ENCODE data around the gene ZNG1E.
"Not testable (repeated sequence)": the region's sequence is repeated elsewhere in the genome, so short reads cannot be mapped to it uniquely, and the experiment has no call there.

The ZNG1E gene

GRCh38 chr9:65675589-65676021 is at the start of gene ZNG1E:
TSS of gene ZNG1E (plus strand) at chr9:65675928. CDS start at chr9:65675977, 49 bp downstream.
- H3K27ac Mint-ChIP-seq = peak within 1 kb of the TSS; percentile 50
- not testable (repeated sequence) for H3K36me3 Mint-ChIP-seq; H3K9me3 Mint-ChIP-seq (ENCODE audit: low read depth); H3K27me3 Mint-ChIP-seq; H3K4me1 Mint-ChIP-seq (ENCODE audit: low read depth)
- H3K4me3 Mint-ChIP-seq = peak within 1 kb of the TSS; percentile 85

- H3K27me3 Mint-ChIP-seq; H3K4me3 Mint-ChIP-seq; H3K9me3 Mint-ChIP-seq (ENCODE audit: low read depth); H3K4me1 Mint-ChIP-seq (ENCODE audit: low read depth); H3K36me3 Mint-ChIP-seq; H3K27ac Mint-ChIP-seq: not testable (repeated sequence)
Measured at GRCh38 chr9:65673579-65673978, 2.1 kb upstream of the ZNG1E start.

DNA sequence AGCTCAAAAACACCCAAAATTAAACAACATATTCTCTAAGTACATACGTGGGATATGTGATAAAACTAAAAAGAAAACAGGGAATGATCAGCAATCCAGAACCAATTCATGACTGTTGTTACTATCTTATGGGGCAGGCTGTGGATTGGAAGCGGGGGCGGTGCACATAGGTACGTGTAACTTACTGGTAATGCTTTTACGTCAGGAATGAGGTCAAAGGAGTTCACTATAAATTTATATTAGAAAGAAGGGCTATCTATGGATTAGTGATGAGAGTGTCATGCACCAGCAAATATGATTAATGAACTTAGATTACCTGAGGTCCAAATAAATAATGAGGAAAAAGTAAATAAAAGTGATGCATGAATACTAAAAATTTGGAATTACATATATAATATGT is 710 bp upstream of the ZNG1E start:
- Mint-ChIP-seq H3K4me3 (peak overlapping the region; percentile 84), H3K27ac (peak overlapping the region; percentile 50)
- H3K27me3 Mint-ChIP-seq; H3K4me1 Mint-ChIP-seq (ENCODE audit: low read depth); H3K36me3 Mint-ChIP-seq; H3K9me3 Mint-ChIP-seq (ENCODE audit: low read depth): not testable (repeated sequence)

DNA sequence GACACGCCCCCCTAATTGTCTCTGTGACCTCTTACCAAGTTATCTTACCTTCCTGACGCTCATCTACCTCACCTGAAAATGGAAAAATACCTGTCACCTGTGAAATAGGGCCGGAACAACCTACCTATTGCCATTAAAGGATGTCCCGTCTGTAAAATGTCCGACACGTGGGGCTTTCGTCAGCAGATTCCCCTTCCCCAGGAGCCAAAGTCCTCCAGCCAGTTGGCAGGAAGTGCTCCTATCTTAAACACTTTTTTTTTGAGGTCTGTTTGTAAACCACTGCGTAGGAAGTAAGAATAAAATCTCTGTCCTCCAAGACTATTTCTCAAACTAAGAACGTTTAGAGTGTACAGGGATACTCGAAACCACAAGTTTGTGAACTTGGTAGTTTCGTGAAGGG is 661 bp downstream of the ZNG1E start:
- not testable (repeated sequence) for H3K27me3 Mint-ChIP-seq; H3K4me1 Mint-ChIP-seq (ENCODE audit: low read depth); H3K9me3 Mint-ChIP-seq (ENCODE audit: low read depth); H3K36me3 Mint-ChIP-seq
- peak overlapping the region; percentile 85 for H3K4me3 Mint-ChIP-seq
- H3K27ac Mint-ChIP-seq = peak overlapping the region; percentile 41

DNA sequence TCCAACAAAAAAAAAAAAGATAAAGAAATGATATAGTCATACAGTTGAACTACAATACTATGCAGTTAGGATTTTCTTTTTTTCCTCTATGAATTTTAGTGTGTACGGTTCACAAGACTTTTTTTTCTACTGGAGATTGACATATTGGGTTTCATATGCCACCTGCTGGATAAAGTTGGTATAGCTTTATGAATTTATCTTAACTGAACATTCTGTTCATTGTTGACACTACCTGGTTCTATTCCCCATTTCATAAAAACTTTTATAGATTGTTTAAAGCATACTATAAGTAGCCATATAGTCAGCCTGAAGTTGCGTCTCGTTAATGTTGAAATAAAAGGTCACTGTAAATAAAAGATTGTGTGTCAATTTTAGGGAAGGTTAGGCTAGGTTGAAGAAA is 2.8 kb downstream of the ZNG1E start:
- H3K27me3 Mint-ChIP-seq; H3K9me3 Mint-ChIP-seq (ENCODE audit: low read depth); H3K4me1 Mint-ChIP-seq (ENCODE audit: low read depth); H3K36me3 Mint-ChIP-seq; H3K4me3 Mint-ChIP-seq; H3K27ac Mint-ChIP-seq: not testable (repeated sequence)

DNA sequence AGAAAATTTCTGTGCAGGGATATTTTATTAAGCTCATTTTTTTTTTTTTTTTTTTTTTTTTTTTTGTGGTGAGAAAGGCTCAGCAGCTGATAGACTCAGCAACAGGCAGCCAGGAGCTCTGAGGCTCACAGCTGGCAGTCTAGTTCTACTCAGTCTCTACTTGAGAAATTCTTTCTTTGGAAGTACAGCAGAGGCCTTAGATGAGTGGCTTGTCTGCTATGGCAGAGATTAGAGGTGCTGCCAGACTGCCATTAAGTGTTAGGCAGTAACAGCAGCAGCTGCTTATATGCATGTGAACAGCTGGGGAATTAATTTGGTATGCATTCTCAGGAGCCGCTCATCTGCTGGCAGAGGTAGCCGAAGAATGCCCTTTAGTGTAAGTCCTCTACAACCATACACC is 27.8 kb downstream of the ZNG1E start:
- not testable (repeated sequence) for H3K9me3 Mint-ChIP-seq (ENCODE audit: low read depth); H3K4me1 Mint-ChIP-seq (ENCODE audit: low read depth); H3K27ac Mint-ChIP-seq; H3K36me3 Mint-ChIP-seq; H3K4me3 Mint-ChIP-seq; H3K27me3 Mint-ChIP-seq

DNA sequence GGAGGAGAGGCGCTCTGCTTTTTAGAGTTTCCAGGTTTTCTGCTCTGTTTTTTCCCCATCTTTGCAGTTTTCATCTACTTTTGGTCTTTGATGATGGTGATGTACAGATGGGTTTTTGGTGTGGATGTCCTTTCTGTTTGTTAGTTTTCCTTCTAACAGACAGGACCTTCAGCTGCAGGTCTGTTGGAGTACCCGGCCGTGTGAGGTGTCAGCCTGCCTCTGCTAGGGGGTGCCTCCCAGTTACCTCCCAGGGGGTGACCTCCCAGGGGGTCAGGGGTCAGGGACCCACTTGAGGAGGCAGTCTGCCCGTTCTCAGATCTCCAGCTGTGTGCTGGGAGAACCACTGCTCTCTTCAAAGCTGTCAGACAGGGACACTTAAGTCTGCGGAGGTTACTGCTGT is 38.7 kb downstream of the ZNG1E start:
- not testable (repeated sequence) for H3K9me3 Mint-ChIP-seq (ENCODE audit: low read depth); H3K27me3 Mint-ChIP-seq; H3K36me3 Mint-ChIP-seq; H3K27ac Mint-ChIP-seq; H3K4me3 Mint-ChIP-seq; H3K4me1 Mint-ChIP-seq (ENCODE audit: low read depth)

- not testable (repeated sequence) for H3K4me1 Mint-ChIP-seq (ENCODE audit: low read depth); H3K4me3 Mint-ChIP-seq; H3K27me3 Mint-ChIP-seq; H3K27ac Mint-ChIP-seq; H3K9me3 Mint-ChIP-seq (ENCODE audit: low read depth); H3K36me3 Mint-ChIP-seq
Measured at GRCh38 chr9:65737096-65737564, 61.4 kb downstream of the ZNG1E start, which contains the start of gene FOXD4L4. TSS of gene FOXD4L4 (plus strand) at chr9:65737146. CDS start at chr9:65737146, 0 bp downstream.

- not testable (repeated sequence) for H3K27ac Mint-ChIP-seq; H3K27me3 Mint-ChIP-seq; H3K36me3 Mint-ChIP-seq; H3K4me3 Mint-ChIP-seq; H3K9me3 Mint-ChIP-seq (ENCODE audit: low read depth); H3K4me1 Mint-ChIP-seq (ENCODE audit: low read depth)
Measured at GRCh38 chr9:65738133-65738532, 62.4 kb downstream of the ZNG1E start.

Data from activated naive CD8-positive, alpha-beta T cell (primary cell).